Left renal cortex interstitium (tissue), 4 donors: ENCODE results near the gene LRRC9. TPM values are rescaled to one million over a fixed set of nuclear protein-coding genes. Genes with fewer than 3 reads are reported as not detected.
A peak's percentile ranks its signal among the peaks of the same experiment; 100 is the strongest.
"Not testable (repeated sequence)": the region's sequence is repeated elsewhere in the genome, so short reads cannot be mapped to it uniquely, and the experiment has no call there.

Source experiments
- DNase-seq, 4 donors: peaks; one replicate each; pipeline ENCODE4 v3.0.0-alpha.2; 2013; ENCODE audit warnings: low read depth in 4 of 4, low spot score in 2 of 4, missing footprints in 1 of 4
- polyA plus RNA-seq, 4 donors: library from polyadenylated mRNA; unstranded; fragments of 120-200 nt; gene quantifications; one replicate each; pipeline ENCODE4 v1.2.1, GENCODE V29; 2013; ENCODE audit not compliant: insufficient read length in 4 of 4

The LRRC9 gene
- polyA plus RNA-seq, 4 donors = 1.8 to 3.5 (median 2.5) TPM

DNA sequence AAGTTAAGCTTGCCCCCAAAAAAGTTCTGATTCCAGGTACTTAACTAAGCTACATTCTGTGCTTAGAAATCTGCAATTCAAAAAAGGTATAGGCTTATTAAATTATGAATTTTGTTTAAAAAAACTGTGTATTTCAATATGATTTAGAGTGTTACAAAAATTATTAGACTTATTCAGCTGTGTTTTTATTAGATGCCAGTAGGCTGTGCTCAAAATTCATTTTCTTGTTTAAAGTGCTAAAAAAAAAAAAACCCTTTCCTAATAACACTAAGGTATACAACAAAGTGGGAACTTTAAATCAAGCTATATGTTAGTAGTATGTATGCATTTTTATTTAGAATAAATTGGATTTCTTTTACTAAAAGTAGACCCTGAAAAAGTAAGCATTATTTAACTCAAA, 25.0 kb downstream of the LRRC9 start:
- DNase-seq = no peak

DNA sequence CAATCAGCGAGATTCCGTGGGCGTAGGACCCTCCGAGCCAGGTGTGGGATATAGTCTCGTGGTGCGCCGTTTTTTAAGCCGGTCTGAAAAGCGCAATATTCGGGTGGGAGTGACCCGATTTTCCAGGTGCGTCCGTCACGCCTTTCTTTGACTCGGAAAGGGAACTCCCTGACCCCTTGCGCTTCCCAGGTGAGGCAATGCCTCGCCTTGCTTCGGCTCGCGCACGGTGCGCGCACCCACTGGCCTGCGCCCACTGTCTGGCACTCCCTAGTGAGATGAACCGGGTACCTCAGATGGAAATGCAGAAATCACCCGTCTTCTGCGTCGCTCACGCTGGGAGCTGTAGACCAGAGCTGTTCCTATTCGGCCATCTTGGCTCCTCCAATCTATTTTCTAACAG, 32.2 kb downstream of the LRRC9 start:
- not testable (repeated sequence) for DNase-seq

DNA sequence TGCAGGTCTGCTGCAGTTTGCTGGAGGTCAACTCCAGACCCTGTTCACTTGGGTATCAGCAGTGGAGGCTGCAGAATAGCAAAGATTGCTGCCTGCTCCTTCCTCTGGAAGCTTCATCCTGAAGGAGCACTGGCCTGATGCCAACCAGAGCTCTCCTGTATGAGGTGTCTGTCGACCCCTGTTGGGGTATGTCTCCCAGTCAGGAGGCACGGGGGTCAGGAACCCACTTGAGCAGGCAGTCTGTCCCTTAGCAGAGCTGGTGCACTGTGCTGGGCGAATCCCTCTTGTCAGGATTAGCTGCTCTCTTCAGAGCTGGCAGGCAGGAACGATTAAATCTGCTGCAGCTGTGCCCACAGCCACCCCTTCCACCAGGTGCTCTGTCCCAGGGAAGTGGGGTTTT, 37.9 kb downstream of the LRRC9 start:
- not testable (repeated sequence) for DNase-seq

DNA sequence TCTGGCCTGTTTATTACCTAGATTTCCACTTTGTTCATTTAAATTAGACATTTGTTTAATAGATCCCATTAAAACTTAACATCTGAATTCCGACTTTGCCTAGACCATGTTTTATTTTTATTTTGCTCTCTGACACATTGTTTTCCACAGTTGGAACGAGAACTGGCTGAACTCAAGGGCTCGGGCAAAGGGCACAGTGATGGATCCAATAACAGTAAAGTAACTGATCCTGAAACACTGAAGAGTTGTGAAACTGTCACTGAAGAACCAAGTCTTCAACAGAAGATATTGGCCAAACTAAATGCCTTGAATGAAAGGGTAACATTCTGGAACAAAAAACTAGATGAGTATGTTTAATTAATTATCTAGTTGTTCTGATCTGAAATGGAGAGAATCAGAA, 39.7 kb downstream of the LRRC9 start:
- peak in 1 of 4 donors; percentile 9 for DNase-seq

DNA sequence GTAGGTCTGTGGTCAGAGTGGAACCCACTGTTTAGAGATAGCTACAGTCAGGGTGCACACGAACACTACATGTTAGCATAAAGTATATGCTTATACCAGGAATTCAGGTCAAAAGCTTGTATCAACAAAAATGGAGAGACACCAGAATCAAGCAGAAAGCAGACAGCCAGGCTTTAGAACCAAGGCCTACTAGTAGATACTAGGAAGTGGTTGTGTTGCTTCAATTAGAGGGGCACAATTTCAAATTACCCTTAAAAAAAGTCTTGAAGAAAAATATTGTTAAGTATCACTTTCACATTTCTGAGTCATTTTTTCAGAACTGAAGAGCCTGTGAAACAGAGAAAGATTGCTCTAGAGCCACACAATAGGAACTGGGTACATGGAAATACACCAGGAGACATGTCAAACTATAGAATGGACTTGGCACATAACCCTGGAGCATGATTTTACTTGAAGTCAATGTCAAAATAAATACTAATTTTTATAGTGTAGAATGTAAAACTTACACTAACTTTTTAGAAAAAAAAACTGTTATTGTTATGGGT, 41.6 kb downstream of the LRRC9 start:
- DNase-seq = no peak

DNA sequence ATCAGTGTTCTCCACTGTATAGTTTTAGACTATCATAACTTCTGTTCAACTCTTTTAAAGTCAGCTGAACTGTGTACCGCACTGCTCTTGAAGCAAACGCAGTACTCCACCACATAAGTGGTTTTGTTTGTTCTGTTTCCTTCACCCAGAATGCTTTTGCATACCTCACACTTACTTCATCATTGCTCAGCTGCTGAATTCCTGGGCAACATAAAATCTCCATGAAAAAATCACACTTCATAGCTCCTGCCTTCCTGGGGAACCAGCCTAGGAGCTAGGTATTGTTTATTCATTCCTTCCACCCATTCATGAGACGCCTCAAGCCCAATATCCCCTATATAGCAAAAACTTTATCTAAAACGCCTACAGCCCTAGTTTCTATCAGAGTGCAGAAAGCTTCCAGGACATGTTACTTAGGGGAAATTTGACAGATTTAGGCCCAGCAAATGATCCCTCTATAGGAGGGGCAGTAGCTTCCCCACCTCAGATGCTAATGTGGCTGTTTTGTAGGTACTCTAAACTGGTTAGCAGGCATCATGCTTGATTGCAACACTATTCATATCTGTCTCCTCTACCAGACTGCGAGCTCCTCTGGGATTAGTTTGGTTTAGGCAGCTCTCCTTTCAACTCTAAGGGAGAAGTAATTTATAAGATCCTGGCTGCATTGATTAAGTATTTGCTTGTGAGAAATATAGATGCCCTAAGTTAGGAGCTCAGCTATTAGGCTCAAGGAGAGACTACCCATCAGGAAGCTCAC, 44.5 kb downstream of the LRRC9 start:
- DNase-seq = peak in 1 of 4 donors; percentile 7

DNA sequence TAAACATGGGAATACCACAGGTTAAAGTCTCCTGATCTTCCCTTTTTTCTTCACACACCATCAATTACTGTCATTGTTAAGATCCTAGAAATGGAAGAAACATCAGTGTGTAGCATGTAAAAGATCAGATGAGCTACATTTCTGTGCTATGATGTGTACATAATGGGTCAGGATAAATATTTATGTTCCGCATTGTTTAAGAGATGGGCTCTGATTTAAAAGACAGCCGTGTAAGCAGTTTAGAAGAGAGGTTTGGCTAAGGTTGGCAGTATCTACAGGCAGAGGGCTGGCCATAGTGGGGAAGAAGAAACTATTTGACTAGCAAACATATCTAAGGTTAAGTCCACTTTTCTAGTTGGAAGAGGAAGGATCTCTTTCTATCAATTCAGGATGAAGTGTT, 49.4 kb downstream of the LRRC9 start:
- DNase-seq = no peak

DNA sequence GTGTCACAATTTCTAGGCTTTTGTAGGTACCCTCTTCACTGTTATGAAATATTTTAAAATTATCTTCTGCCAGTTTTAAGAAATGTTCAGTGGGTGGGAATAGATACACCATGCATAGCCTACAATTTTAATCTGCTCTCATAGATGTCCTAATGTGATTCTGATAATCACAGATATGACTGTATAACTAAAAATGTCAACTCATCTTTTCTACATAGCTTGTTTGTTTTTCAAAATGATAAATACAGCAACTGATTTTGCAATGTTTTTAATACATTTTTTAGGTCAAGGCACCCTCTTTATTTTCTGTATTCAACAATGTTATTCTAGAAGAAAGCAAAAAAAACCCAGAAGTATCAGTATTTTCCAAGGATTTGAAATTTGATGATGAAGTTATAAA, 61.6 kb downstream of the LRRC9 start:
- no peak for DNase-seq

DNA sequence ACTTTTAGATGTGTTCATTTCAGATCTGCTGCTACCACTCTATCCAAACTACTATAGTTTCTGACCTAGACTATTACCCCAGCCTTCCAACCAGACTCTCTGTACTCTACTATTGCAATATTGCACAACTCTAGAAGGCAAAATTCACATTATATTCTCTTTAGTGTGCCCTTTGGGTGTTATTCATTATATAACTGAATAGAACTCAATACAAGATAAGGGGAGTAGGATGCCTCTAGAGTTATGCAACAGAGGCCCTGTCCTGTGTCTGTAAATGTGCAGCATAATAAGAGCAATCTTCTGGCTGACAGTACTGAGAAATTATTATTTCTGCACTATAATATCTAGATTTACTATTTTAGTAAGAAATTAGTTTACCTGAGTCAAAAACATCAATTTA, 63.1 kb downstream of the LRRC9 start:
- DNase-seq = no peak

DNA sequence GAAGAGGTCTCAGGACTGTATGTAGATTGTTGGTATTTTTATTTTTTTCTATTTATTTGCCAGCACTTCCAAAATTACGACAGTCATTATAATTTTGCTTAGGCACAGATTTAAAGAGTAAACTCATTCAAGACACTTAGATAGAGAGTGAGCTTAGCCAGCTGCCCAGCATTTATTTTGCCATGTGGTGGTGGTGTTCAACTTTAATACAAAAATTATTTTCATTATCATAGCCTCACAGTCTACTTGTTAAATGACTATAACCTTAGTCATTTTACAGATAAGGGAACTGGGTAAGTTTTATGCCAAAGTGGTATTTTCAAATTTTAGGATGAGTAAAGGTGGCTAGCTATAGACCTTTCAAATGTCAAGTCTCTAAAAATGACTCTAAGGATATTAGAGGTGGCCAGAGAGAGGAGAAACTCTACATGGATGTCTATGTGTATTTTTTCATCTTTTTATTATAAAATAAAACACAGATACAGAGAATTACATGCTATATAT, 66.7 kb downstream of the LRRC9 start:
- DNase-seq = no peak

DNA sequence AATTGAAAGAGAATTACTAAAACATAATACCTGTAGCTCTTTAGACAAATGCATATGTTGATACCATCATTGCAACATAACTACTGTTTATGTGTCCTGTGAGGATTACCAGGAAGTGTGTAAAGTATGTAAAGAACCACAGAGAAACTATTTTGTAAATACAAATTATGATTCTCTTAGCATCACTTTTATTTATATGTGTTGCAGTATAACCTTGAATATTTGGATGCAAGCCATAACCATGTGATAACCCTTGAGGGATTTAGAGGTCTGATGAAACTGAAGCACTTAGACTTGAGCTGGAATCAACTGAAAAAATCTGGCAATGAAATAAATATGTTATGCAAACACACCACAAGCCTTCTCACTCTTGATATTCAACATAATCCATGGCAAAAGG, 77.5 kb downstream of the LRRC9 start:
- DNase-seq = no peak

DNA sequence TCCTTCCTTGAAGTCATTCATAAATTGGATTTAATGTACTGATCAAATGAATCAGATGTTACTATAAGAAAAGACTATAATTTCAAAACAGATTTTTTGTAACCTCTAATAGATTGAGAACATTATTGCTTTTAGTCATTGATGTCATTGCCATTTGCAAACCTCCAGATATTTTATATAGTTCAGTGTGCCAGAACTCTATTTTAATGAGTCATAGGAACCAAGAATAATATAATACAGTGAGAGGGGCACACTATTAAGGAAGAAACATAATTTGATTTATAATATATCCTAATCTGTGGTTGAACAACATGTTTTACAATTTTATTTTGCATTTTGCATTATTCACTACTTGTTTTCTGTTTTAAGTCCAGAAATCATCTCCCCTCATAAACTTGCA, 78.0 kb downstream of the LRRC9 start:
- no peak for DNase-seq

DNA sequence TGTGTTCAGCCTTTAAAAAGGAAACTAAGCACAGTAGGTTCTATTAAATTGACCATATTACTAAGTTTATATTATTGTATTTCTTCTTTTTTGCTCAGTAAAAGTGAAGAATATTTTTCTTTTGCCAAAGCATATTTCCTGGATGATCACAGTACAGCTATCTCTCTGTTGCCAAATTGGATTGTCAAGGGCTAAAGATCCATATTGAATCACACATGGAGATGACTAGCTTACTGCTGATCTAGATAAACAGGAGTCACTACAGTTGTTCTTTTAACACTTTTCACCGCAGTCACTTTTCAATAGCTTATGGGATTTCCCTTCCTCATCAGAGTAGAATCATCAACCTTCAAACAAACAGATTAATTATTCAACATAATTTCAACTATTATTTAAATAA, 78.6 kb downstream of the LRRC9 start:
- DNase-seq = no peak

DNA sequence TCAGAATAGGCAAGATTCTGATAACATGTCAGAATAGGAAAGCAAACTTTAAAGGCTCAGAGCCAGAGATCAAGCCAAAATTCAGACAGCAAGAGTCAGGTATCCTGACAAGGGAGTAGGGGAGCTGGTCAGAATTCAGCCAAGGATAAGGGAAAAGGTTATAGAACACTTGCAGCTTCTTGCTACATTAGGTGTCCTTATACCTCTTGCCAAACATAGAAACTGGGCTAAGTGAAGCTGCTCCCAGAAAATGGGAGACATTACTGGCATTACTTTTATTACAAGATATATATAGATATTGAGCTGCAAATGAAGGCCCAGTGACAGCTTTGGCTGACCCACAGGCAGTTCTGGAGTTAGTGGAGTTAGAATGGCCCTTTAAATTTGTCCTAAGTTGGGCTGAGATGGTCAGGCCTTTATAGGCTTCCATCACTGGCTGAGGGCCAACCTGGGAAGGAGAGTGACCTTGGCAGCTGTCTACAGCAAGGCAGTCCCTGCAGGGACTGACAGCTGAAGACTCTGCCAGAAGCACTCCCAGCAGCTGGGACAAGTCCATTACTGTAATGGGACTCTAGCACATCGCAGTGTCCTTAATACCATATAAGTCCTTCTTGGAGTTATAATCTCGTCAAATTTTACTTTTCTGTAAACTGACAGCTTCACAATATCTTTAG, 83.0 kb downstream of the LRRC9 start:
- DNase-seq = peak in 1 of 4 donors; percentile 8

DNA sequence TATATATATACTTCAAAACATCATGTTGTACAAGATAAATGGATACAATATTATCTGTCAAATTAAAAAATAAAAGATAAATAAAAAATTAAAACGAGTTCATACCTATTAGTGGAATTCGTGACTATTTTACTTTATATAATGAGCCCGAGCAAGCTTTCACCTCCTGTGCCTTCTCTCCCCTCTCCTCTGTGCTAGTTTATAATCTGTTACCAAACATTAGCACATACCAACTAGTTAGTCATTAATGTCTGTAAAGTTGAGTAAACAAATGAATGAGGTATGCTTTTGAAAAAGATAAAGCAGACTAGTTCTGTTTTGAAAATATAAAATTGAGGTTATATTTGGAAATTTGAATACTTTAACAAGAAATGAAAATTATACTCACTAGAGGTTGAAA, 84.0 kb downstream of the LRRC9 start:
- DNase-seq = no peak

DNA sequence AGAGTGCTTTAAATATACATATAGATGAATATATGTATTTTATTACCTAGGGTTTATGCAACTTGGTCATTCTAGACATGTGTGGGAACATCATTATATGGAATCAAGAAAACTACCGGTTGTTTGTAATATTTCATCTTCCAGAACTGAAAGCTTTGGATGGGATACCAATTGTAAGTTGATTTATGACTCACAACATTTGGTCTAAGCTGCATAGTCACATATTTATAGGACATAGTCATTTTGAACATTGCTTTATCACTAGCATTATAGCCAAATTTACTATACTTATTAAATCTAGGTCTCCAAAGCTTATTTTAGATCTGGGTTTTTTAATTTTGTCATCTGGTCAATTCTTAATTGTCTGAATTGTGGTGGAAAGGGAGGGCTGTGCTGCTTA, 88.1 kb downstream of the LRRC9 start:
- DNase-seq = no peak

DNA sequence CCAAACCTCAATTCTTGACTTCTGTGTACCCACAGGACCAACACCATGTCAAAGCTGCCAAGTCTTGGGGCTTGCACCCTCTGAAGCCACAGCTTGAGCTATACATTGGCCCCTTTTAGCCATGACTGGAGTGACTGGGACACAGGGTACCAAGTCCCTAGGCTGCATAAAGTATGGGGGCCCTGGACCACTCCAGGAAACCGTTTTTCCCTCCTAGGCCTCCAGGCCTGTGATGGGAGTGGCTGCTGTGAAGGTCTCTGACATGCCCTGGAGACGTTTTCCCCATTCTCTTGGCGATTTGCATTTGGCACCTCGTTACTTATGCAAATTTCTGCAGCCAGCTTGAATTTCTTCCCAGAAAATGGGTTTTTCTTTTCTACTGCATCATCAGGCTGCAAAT, 90.3 kb downstream of the LRRC9 start:
- not testable (repeated sequence) for DNase-seq

DNA sequence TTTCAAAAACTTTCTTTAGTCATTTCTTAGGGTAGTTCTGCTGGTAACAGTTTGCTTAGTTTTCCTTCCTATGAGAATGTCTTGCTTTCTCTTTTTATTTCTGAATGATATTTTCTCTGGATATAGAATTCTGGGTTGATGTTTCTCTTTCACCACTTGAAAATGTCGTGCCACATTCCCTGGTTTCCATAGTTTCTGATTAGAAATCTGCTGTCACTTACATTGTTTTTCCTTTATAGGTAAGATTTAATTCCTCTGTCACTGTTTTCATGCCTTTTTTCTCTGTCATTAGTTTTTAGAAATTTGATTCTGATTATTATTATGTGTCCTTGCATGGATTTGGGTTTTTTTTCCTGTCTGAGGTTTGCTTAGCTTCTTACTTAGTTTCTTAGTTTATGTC, 94.5 kb downstream of the LRRC9 start:
- no peak for DNase-seq

DNA sequence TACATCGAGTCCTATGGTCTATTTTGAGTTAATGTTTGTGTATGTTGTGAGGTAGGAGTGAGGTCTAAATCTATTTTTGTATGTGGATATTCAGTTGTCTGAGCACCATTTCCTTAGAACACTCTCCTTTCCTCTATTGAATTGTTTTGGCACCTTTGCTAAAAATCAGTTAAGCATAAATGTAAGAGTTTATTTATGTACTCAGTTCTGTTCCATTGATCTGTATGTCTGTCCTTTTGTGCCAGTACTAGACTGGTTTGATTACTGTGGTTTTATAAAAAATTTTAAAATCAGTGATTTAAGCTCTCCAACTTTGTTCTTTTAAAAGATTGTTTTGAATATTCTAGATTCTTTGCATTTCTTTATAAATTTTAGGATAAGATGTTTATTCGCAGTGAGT, 101.7 kb downstream of the LRRC9 start:
- DNase-seq = no peak

DNA sequence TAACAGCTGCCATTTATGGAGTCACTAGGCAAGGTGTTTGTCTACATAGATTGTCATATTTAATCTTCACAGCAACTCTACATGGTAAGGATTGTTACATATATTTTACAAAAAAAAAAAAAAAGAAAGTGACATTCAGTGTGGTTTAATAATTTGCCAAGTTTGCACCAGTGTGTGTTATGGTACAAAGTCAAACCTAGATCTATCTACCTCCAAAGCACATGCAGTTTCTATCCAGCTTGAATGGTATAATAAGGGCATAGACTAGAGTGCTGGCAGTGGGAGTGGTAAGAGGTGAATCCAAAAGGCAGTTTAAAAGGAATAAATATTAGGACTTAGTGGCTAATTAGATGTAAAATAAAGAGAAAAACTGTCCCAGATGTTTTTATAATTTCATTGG, 105.6 kb downstream of the LRRC9 start:
- DNase-seq = no peak

DNA sequence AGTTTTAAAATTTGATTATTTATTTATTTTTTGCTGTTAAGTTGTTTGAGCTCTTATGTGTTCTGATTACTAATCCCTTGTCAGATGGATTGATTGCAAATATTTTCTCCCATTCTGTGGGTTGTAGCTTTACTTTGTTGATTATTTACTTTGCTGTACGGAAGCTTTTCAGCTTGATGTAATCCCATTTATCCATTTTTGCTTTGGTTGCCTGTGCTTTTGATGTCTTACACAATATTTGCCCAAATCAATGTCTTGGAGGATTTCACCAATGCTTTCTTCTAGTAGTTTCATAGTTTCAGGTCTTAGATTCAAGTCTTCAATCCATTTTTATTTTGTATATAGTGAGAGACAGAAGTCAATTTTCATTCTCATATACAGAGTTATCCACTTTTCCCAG, 115.2 kb downstream of the LRRC9 start:
- no peak for DNase-seq

DNA sequence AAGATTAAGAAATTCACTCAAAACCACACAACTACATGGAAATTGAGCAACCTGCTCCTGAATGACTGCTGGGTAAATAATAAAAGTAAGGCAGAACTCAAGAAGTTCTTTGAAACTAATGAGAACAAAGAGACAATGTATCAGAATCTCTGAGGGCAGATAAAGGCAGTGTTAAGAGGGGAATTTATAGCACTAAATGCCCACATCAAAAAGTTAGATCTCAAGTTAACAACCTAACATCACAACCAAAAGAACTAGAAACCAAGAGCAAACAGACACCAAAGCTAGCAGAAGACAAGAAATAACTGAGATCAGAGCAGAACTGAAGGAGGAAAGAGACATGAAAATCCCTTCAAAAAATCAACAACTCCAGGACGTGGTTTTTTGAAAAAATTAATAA, 128.0 kb downstream of the LRRC9 start:
- not testable (repeated sequence) for DNase-seq
